OCI-LY7 (cell line): ENCODE results near the gene DPYD. TPM values are rescaled to one million over a fixed set of nuclear protein-coding genes. Genes with fewer than 3 reads are reported as not detected.

Experiments
- BruUV-seq: library from RNA; stranded (reverse); fragments of 400-500 nt; replicated peaks from 2 replicates; lab custom pipeline; 2021; lab: Mats Ljungman, UMichigan
- CTCF ChIA-PET: fragments of 300-600 bp; sonication (Branson Sonifier 250); formaldehyde crosslinking; loops from one replicate; lab custom pipeline; 2022; ENCODE audit warnings: antibody characterized with exemption; ENCODE audit not compliant: unreplicated experiment; lab: Charles Lee
- POLR2A ChIA-PET: fragments of 300-600 bp; sonication (Branson Sonifier 250); formaldehyde crosslinking; loops from one replicate; lab custom pipeline; 2022; ENCODE audit warnings: antibody characterized with exemption; lab: Charles Lee
- DNase-seq: peaks from one replicate; pipeline ENCODE4 v3.0.0-alpha.2; 2015; ENCODE audit warnings: low spot score
- H2AFZ ChIP-seq: fragments of 200-600 bp; sonication (generic), shearing (Covaris generic); 2 replicates; pipeline ENCODE4 v1.6.1; 2014; ENCODE audit warnings: mild to moderate bottlenecking, antibody characterized with exemption, low read length, moderate library complexity
- H3K27ac ChIP-seq: fragments of 200-600 bp; sonication (generic); 2 replicates; pipeline ENCODE4 v1.5.1; 2014; ENCODE audit warnings: mixed run types, low read depth, mild to moderate bottlenecking, moderate library complexity, low read length, inconsistent platforms; ENCODE audit not compliant: poor library complexity, severe bottlenecking
- H3K36me3 ChIP-seq: fragments of 200-600 bp; sonication (generic); 2 replicates; pipeline ENCODE4 v1.6.1; 2014; ENCODE audit warnings: mild to moderate bottlenecking, antibody characterized with exemption, low read length, moderate library complexity, mixed read lengths; ENCODE audit not compliant: insufficient read depth
- H3K4me1 ChIP-seq: fragments of 200-600 bp; sonication (generic); 2 replicates; pipeline ENCODE4 v1.5.1; 2014; ENCODE audit warnings: mild to moderate bottlenecking, low read length; ENCODE audit not compliant: insufficient read depth, poor library complexity, severe bottlenecking
- H3K4me2 ChIP-seq: fragments of 200-600 bp; sonication (generic); 2 replicates; pipeline ENCODE4 v1.6.1; 2014; ENCODE audit warnings: mild to moderate bottlenecking, low read length
- H3K4me3 ChIP-seq: fragments of 200-600 bp; sonication (generic); 2 replicates; pipeline ENCODE4 v1.5.1; 2014; ENCODE audit warnings: mild to moderate bottlenecking, low read depth, low read length; ENCODE audit not compliant: poor library complexity, severe bottlenecking
- H3K79me2 ChIP-seq: fragments of 200-600 bp; sonication (generic); 2 replicates; pipeline ENCODE4 v1.6.1; 2016; ENCODE audit warnings: low read depth, mild to moderate bottlenecking, low read length, moderate library complexity, mixed read lengths; ENCODE audit not compliant: insufficient read depth
- H3K9me2 ChIP-seq: fragments of 200-600 bp; sonication (generic); 2 replicates; pipeline ENCODE4 v1.6.1; 2016; ENCODE audit warnings: mild to moderate bottlenecking, low read length, mixed read lengths; ENCODE audit not compliant: insufficient read depth
- H3K9me3 ChIP-seq: fragments of 200-600 bp; sonication (generic); 2 replicates; pipeline ENCODE4 v1.6.1; 2014; ENCODE audit warnings: mild to moderate bottlenecking, mixed run types, low read length, mixed read lengths
- H4K20me1 ChIP-seq: fragments of 200-600 bp; sonication (generic); 2 replicates; pipeline ENCODE4 v1.6.1; 2014; ENCODE audit warnings: mild to moderate bottlenecking, antibody characterized with exemption, low read length, moderate library complexity, mixed read lengths; ENCODE audit not compliant: insufficient read depth
- EZH2phosphoT487 ChIP-seq: fragments of 200-600 bp; sonication (generic); IDR thresholded peaks from 2 replicates; pipeline ENCODE4 v1.6.1; 2018; ENCODE audit warnings: low read depth, borderline replicate concordance, mild to moderate bottlenecking, mixed run types, antibody characterized with exemption, low read length, moderate library complexity, mixed read lengths
- intact Hi-C: fragments of 100-400 bp; cut with micrococcal nuclease; formaldehyde crosslinking; loops from one replicate; pipeline ENCODE4 v1.10.0; 2022; ENCODE audit not compliant: unreplicated experiment
- total RNA-seq, 2 experiments: library from RNA; depleted of rRNA in 1 of 2; stranded (reverse); fragments of >200 nt in 1 of 2; shearing (Covaris generic) in 1 of 2; gene quantifications; 2 replicates each; pipeline ENCODE4 v1.2.3, GENCODE V29; 2014 to 2022
- TF ChIP-seq, protein P1 (sequence below): fragments of 200-600 bp; sonication (generic); conservative IDR thresholded peaks from 2 replicates; pipeline ENCODE4 v1.5.1; 2014; ENCODE audit warnings: mild to moderate bottlenecking, antibody characterized with exemption, low read length, moderate library complexity, mixed read lengths

The DPYD gene
- total RNA-seq, 2 experiments from 2014 or later = 5.5 to 13.4 TPM

DNA sequence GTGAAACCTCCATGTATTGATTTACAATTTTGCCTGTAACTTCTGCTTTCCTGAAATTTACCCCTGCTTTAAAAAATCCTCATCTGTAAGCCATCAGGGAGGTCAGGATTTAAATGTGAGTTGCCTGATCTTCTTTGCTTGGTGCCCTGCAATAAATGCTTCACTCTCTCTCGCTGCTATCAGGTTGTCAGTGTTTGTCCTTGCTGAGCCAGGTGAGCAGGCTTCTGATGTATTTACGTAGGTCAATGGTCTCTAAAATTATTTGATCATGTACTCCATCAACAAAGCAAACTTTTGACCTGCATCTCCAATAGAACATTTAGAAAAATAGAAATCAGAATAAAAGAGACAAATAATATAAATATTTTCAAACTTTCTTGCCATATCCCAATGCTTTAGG, 453.4 kb downstream of the DPYD start:
- H4K20me1 ChIP-seq = no peaks in the 10 kb centered on the region
- BruUV-seq = no TSS peak
- H3K4me2 ChIP-seq = no peak overlapping the region
- intact Hi-C loops = no loop called here
- H3K4me1 ChIP-seq = peaks cover 1% of the 10 kb centered on the region
- DNase-seq = no peak
- no peak for TF ChIP-seq EZH2phosphoT487
- TF ChIP-seq, protein P1, sequence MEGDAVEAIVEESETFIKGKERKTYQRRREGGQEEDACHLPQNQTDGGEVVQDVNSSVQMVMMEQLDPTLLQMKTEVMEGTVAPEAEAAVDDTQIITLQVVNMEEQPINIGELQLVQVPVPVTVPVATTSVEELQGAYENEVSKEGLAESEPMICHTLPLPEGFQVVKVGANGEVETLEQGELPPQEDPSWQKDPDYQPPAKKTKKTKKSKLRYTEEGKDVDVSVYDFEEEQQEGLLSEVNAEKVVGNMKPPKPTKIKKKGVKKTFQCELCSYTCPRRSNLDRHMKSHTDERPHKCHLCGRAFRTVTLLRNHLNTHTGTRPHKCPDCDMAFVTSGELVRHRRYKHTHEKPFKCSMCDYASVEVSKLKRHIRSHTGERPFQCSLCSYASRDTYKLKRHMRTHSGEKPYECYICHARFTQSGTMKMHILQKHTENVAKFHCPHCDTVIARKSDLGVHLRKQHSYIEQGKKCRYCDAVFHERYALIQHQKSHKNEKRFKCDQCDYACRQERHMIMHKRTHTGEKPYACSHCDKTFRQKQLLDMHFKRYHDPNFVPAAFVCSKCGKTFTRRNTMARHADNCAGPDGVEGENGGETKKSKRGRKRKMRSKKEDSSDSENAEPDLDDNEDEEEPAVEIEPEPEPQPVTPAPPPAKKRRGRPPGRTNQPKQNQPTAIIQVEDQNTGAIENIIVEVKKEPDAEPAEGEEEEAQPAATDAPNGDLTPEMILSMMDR = no peak
- no peak overlapping the region for H3K4me3 ChIP-seq
- no peaks in the 10 kb centered on the region; the same call in 1 of the 2 replicates for H3K36me3 ChIP-seq
- ChIA-PET CTCF (no interaction called here), POLR2A (interaction anchor here (1.0 kb wide), 1 partner anchor 496 kb away, joined by 3 read pairs; no protein-coding TSS in a partner anchor)
- H3K9me3 ChIP-seq = 0 out of 2 replicates have a peak, but pooled peaks cover 9% of the 10 kb centered on the region
- H3K9me2 ChIP-seq = no peaks in the 10 kb centered on the region
- H3K79me2 ChIP-seq = no peaks in the 10 kb centered on the region
- no peak overlapping the region for H2AFZ ChIP-seq
- H3K27ac ChIP-seq = no peak overlapping the region

- intact Hi-C loops = no loop called here
- DNase-seq = no peak
- no TSS peak for BruUV-seq
- Histone ChIP-seq H3K4me3 (no peak overlapping the region), H3K4me1 (peaks cover 19% of the 10 kb centered on the region), H3K9me3 (0 out of 2 replicates have a peak, but pooled peaks cover 9% of the 10 kb centered on the region), H3K9me2 (no peaks in the 10 kb centered on the region), H2AFZ (no peak overlapping the region), H4K20me1 (no peaks in the 10 kb centered on the region), H3K36me3 (no peaks in the 10 kb centered on the region; the same call in 1 of the 2 replicates), H3K79me2 (no peaks in the 10 kb centered on the region), H3K27ac (no peak overlapping the region), H3K4me2 (no peak overlapping the region)
- ChIA-PET POLR2A (no interaction called here), CTCF (no interaction called here)
- TF ChIP-seq, protein P1 = no peak
- TF ChIP-seq EZH2phosphoT487 = no peak
Observed at GRCh38 chr1:97464305-97464704, 456.5 kb downstream of the DPYD start.

DNA sequence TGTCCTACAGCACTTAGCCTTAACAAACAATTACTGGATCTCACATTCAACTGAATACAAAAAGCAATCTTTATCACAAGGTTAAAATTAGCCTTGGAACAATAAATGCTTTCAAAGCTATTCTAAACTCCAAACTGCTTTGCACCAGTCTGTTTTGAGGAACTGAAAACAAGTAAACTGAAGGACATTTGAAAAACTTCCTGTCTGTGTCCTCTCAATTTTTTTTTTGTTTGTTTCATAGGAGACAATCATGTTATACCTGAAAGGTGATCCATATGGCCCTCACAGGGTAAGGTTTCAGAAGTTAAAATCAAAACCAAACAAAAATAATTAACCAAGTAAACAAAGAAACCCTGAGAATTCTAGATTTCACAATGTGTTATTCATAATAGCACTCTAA, 459.1 kb downstream of the DPYD start:
- Histone ChIP-seq H3K4me1 (peaks cover 19% of the 10 kb centered on the region), H3K4me2 (peak overlapping the region; percentile 54), H3K79me2 (no peaks in the 10 kb centered on the region), H3K36me3 (no peaks in the 10 kb centered on the region; the same call in 1 of the 2 replicates), H3K9me2 (no peaks in the 10 kb centered on the region), H2AFZ (peak overlapping the region; percentile 94; the same call in 1 of the 2 replicates), H3K27ac (peak overlapping the region; percentile 63), H3K4me3 (peak overlapping the region; percentile 10), H3K9me3 (0 out of 2 replicates have a peak, but pooled peaks cover 9% of the 10 kb centered on the region), H4K20me1 (no peaks in the 10 kb centered on the region)
- CTCF ChIA-PET = no interaction called here
- no TSS peak for BruUV-seq
- no peak for TF ChIP-seq EZH2phosphoT487
- TF ChIP-seq, protein P1 = no peak
- intact Hi-C loops = no loop called here
- peak; percentile 75 for DNase-seq
- POLR2A ChIA-PET = interaction anchor here (2.6 kb wide), 1 partner anchor 8 kb away, joined by 11 read pairs; no protein-coding TSS in a partner anchor
